ENCODE measurements around the gene LRP1B. TPM values are rescaled to one million over a fixed set of nuclear protein-coding genes. Genes with fewer than 3 reads are reported as not detected.

LRP1B gene
- total and polyA plus RNA-seq, 2 of the 8 experiments (the other 6 are each of a cell fraction or from before 2014, with no cell fraction given) = 0.03 TPM; not detected in 1

GRCh38 chr2:141020346-141020745 lies 1110.5 kb downstream of the LRP1B start:
- Histone ChIP-seq H3K4me2 (ENCODE audit: insufficient read depth in 1 of 2, low read depth in 2 of 2, low read length in 2 of 2) (no peak overlapping the region), H4K5ac (ENCODE audit: insufficient read length, low read depth, low read length) (no peak overlapping the region), H3K4me1 (replicated peaks in 1 of 4; ENCODE audit: control insufficient read depth in 3 of 4, insufficient read depth in 4 of 4, low read length in 3 of 4) (no peaks in the 10 kb centered on the region), H3K9ac (replicated peaks in 1 of 4; ENCODE audit: extremely low read depth in 1 of 4, low read depth in 3 of 4, low read length in 3 of 4) (no peak overlapping the region), H3K79me1 (ENCODE audit: low read depth, low read length) (no peaks in the 10 kb centered on the region), H3K79me2 (ENCODE audit: control insufficient read depth in 1 of 2, insufficient read depth in 2 of 2, low read length in 2 of 2) (no peaks in the 10 kb centered on the region), H2BK15ac (ENCODE audit: low read length) (no peak overlapping the region), H3K14ac (ENCODE audit: insufficient read length) (no peak overlapping the region), H3K56ac (replicated peaks; ENCODE audit: insufficient read length, low read depth, low read length) (no peak overlapping the region), H3K18ac (ENCODE audit: extremely low read depth, low read length) (no peak overlapping the region), H2BK5ac (ENCODE audit: low read depth, low read length) (no peak overlapping the region), H3K23me2 (ENCODE audit: low read depth, low read length) (no peaks in the 10 kb centered on the region), H2BK12ac (ENCODE audit: low read depth, low read length) (no peak overlapping the region), H4K8ac (ENCODE audit: extremely low read depth, insufficient read depth, low read length) (no peak overlapping the region), H4K20me1 (replicated peaks in 1 of 2; ENCODE audit: control insufficient read depth in 1 of 2, insufficient read depth in 2 of 2, low read length in 2 of 2) (no peaks in the 10 kb centered on the region), H3K23ac (ENCODE audit: insufficient read length) (no peak overlapping the region), H3K27me3 (replicated peaks in 1 of 4; ENCODE audit: control insufficient read depth in 3 of 4, extremely low read depth in 1 of 4, insufficient read depth in 3 of 4, low read length in 3 of 4) (no peaks in the 10 kb centered on the region), H3K9me3 (ENCODE audit: insufficient read depth in 2 of 2, low read depth in 1 of 2, low read length in 1 of 2) (no peaks in the 10 kb centered on the region), H3K36me3 (ENCODE audit: control insufficient read depth in 2 of 4, insufficient read depth in 4 of 4, low read length in 3 of 4) (no peaks in the 10 kb centered on the region), H2AK5ac (ENCODE audit: low read depth, low read length) (no peak overlapping the region), H2BK120ac (replicated peaks; ENCODE audit: low read depth, low read length) (no peak overlapping the region), H4K91ac (replicated peaks; ENCODE audit: insufficient read length, low read length) (no peak overlapping the region), H2BK20ac (ENCODE audit: low read length) (no peak overlapping the region), H2AFZ (ENCODE audit: low read length) (no peak overlapping the region), H3K4ac (replicated peaks; ENCODE audit: insufficient read length, low read depth, low read length) (no peak overlapping the region), H3K27ac (ENCODE audit: low read depth, low read length) (no peak overlapping the region), H3K4me3 (ENCODE audit: extremely low read depth in 1 of 4, insufficient read depth in 2 of 4, low read depth in 3 of 4, low read length in 4 of 4) (no peak overlapping the region)
- CTCF ChIA-PET (ENCODE audit: partially characterized antibody) = no interaction called here
- POLR2A ChIA-PET (ENCODE audit: partially characterized antibody) = no interaction called here
- DNase-seq (ENCODE audit: low read depth in 1 of 2, low spot score in 2 of 2) (no peak), FAIRE-seq (no peak)
- 89% methylated on average over 3 of the region's 3 CpGs; no CpG with 5 or more reads in 1 of the 2 experiments for WGBS, 2 experiments (ENCODE audit: extremely low coverage in 1 of 2, insufficient coverage in 1 of 2, insufficient read length in 1 of 2, insufficient replicate concordance in 2 of 2, low coverage in 1 of 2, low lambda C conversion rate in 2 of 2, missing lambda C conversion rate in 1 of 2)
- TF ChIP-seq MAFK (IDR thresholded peaks at IDR 0.05; ENCODE audit: low read depth, low read length) (no peak), ATF2 (IDR thresholded peaks at IDR 0.05; ENCODE audit: low read length) (no peak), ASH2L (IDR thresholded peaks at IDR 0.05; ENCODE audit: low read length) (no peak), SP1 (IDR thresholded peaks at IDR 0.05; ENCODE audit: low read depth, low read length) (no peak), YY1 (IDR thresholded peaks at IDR 0.05; ENCODE audit: low read depth, low read length) (no peak), EZH2 (IDR thresholded peaks at IDR 0.05; ENCODE audit: low read depth, low read length, severe bottlenecking) (no peak), BCL11A (IDR thresholded peaks at IDR 0.05; ENCODE audit: low read depth in 2 of 2, low read length in 2 of 2) (no peak), PHF8 (conservative IDR thresholded peaks at IDR 0.05; ENCODE audit: low read depth, low read length) (no peak), GABPA (IDR thresholded peaks at IDR 0.05; ENCODE audit: borderline replicate concordance, insufficient read depth, low read length) (no peak), GTF2F1 (IDR thresholded peaks at IDR 0.05; ENCODE audit: borderline replicate concordance, low read depth, low read length) (no peak), POLR2AphosphoS5 (IDR thresholded peaks at IDR 0.05; ENCODE audit: low read depth, low read length) (no peak), HDAC2 (IDR thresholded peaks at IDR 0.05; ENCODE audit: borderline replicate concordance in 1 of 2, low read depth in 2 of 2, low read length in 2 of 2) (no peak)
- TF ChIP-seq, protein P1, sequence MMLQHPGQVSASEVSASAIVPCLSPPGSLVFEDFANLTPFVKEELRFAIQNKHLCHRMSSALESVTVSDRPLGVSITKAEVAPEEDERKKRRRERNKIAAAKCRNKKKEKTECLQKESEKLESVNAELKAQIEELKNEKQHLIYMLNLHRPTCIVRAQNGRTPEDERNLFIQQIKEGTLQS (IDR thresholded peaks at IDR 0.05; ENCODE audit: insufficient read depth, low read depth, low read length) = no peak

All from H1 (cell line).